GM21423 (cell line): ENCODE measurements around the gene TANC1.
"Not testable (repeated sequence)": the region's sequence is repeated elsewhere in the genome, so short reads cannot be mapped to it uniquely, and the experiment has no call there.

Source experiments
- ATAC-seq: cut with Tn5 transposase; IDR thresholded peaks from one replicate; pipeline ENCODE4 v1.9.1; 2021; ENCODE audit warnings: mild to moderate bottlenecking, moderate library complexity; ENCODE audit not compliant: unreplicated experiment

Gene TANC1

GRCh38 chr2:159022019-159022418, 53.6 kb downstream of the TANC1 start:
- ATAC-seq: no peak

- no peak for ATAC-seq
Measured at GRCh38 chr2:159026170-159026569, 57.7 kb downstream of the TANC1 start.

GRCh38 chr2:159028776-159029175, 60.3 kb downstream of the TANC1 start:
- ATAC-seq: no peak

GRCh38 chr2:159029936-159030335, 61.5 kb downstream of the TANC1 start:
- no peak for ATAC-seq

GRCh38 chr2:159030674-159031380, 62.4 kb downstream of the TANC1 start:
- ATAC-seq: no peak

GRCh38 chr2:159032146-159032545, 63.7 kb downstream of the TANC1 start:
- ATAC-seq: no peak

- no peak for ATAC-seq
Measured at GRCh38 chr2:159032580-159032979, 64.1 kb downstream of the TANC1 start.

- ATAC-seq: no peak
Measured at GRCh38 chr2:159034713-159035112, 66.3 kb downstream of the TANC1 start.

- no peak for ATAC-seq
Measured at GRCh38 chr2:159035790-159036411, 67.5 kb downstream of the TANC1 start.

- ATAC-seq: not testable (repeated sequence)
Measured at GRCh38 chr2:159036461-159036860, 68.0 kb downstream of the TANC1 start.

GRCh38 chr2:159041328-159041727, 72.9 kb downstream of the TANC1 start:
- ATAC-seq: not testable (repeated sequence)

- no peak for ATAC-seq
Measured at GRCh38 chr2:159042115-159042850, 73.8 kb downstream of the TANC1 start.

GRCh38 chr2:159043710-159044109, 75.3 kb downstream of the TANC1 start:
- ATAC-seq: no peak

GRCh38 chr2:159044804-159045286, 76.4 kb downstream of the TANC1 start:
- ATAC-seq: no peak

- no peak for ATAC-seq
Measured at GRCh38 chr2:159045545-159046454, 77.4 kb downstream of the TANC1 start.

GRCh38 chr2:159046966-159047365, 78.5 kb downstream of the TANC1 start:
- no peak for ATAC-seq

GRCh38 chr2:159050426-159050825, 82.0 kb downstream of the TANC1 start:
- ATAC-seq: no peak

- no peak for ATAC-seq
Measured at GRCh38 chr2:159051133-159051532, 82.7 kb downstream of the TANC1 start.

- no peak for ATAC-seq
Measured at GRCh38 chr2:159051661-159052060, 83.2 kb downstream of the TANC1 start.

GRCh38 chr2:159052157-159052601, 83.7 kb downstream of the TANC1 start:
- ATAC-seq: no peak
